Muscle of leg (tissue), 11 donors: ENCODE results near the gene ZNF146. TPM values are rescaled to one million over a fixed set of nuclear protein-coding genes. Genes with fewer than 3 reads are reported as not detected.
"Not testable (repeated sequence)": the region's sequence is repeated elsewhere in the genome, so short reads cannot be mapped to it uniquely, and the experiment has no call there.

Experiments
- DNase-seq: peaks from one replicate; pipeline ENCODE4 v3.0.0; 2013
- H3K27ac ChIP-seq: one replicate; pipeline ENCODE4 v1.5.1; 2013; ENCODE audit warnings: mild to moderate bottlenecking, low read length, control low read depth
- H3K27me3 ChIP-seq: one replicate; pipeline ENCODE4 v1.6.1; 2013; ENCODE audit warnings: low read length; ENCODE audit not compliant: control insufficient read depth, insufficient read depth
- H3K36me3 ChIP-seq: one replicate; pipeline ENCODE4 v1.6.1; 2013; ENCODE audit warnings: low read length; ENCODE audit not compliant: control insufficient read depth, insufficient read depth
- H3K4me1 ChIP-seq: one replicate; pipeline ENCODE4 v1.6.1; 2013; ENCODE audit warnings: low read length; ENCODE audit not compliant: control insufficient read depth, insufficient read depth
- H3K4me3 ChIP-seq: one replicate; pipeline ENCODE4 v1.5.1; 2013; ENCODE audit warnings: low read length, control low read depth
- H3K9me3 ChIP-seq: replicated peaks from 2 replicates; pipeline ENCODE4 v1.6.1; 2013; ENCODE audit warnings: low read depth, low read length; ENCODE audit not compliant: control insufficient read depth
- WGBS: methylation state at CpG from one replicate; pipeline ENCODE4 v1.1.5; 2013; ENCODE audit warnings: missing lambda C conversion rate; ENCODE audit not compliant: insufficient coverage; 5-methylcytosine and 5-hydroxymethylcytosine counted together
- polyA plus RNA-seq, 8 donors: library from polyadenylated mRNA; unstranded; fragments of 120-200 nt; gene quantifications; one replicate each; pipeline versions ENCODE4 v1.2.1 to v1.2.3, GENCODE V29; 2013; ENCODE audit warnings: inconsistent platforms in 1 of 8, low replicate concordance in 1 of 8; ENCODE audit not compliant: insufficient read length in 8 of 8, insufficient read depth in 1 of 8
- total RNA-seq: library from RNA; stranded (reverse); fragments of 120-200 nt; gene quantifications from one replicate; pipeline ENCODE4 v1.2.4, GENCODE V29; 2013

The ZNF146 gene
- total and polyA plus RNA-seq, 9 donors: 49.7 to 82.3 (median 63.6) TPM

DNA sequence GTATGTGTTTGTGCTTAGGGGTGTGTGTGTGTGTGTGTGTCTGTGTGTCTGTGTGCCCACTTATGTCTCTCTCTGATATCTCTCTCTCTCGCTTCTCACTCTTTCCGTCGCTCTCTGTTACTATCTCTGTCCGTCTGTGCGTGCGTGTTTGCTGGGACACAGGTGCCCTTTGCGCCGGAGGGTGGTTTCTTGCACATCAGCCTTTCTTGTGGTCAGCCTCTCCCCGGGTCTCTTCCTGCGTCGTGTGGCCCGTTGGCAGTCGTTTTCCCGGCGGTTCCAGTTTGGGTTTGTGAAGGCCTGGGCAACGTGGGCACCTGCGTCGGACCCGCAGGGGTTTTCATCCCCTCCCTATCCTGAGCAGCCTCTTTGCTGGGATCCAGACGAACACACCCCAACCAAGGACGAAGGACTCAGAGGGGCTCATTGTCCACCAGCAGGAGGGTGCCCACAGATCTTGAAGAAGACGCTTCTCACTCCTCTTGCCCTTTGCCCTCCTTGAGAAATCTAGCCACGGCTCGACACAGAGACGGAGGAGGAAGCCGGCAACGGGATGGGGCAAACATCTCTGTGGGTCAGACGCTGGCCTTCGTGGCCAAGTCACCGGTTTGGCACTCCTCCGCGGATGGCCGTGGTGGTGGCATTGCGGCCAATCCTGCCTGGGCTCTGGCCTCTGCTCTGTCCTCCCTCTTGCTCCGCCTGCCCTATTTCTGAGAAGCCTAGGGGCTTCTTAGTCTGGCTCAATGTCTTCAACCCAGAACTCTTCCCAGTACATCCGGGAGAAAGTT is 52.3 kb downstream of the ZNF146 start:
- Histone ChIP-seq H3K4me3 (no peak overlapping the region), H3K36me3 (no peaks in the 10 kb centered on the region), H3K27me3 (no peaks in the 10 kb centered on the region), H3K4me1 (no peaks in the 10 kb centered on the region), H3K9me3 (peaks cover 2% of the 10 kb centered on the region), H3K27ac (no peak overlapping the region)
- WGBS: 93% methylated on average over 32 of the region's 36 CpGs
- DNase-seq: no peak

DNA sequence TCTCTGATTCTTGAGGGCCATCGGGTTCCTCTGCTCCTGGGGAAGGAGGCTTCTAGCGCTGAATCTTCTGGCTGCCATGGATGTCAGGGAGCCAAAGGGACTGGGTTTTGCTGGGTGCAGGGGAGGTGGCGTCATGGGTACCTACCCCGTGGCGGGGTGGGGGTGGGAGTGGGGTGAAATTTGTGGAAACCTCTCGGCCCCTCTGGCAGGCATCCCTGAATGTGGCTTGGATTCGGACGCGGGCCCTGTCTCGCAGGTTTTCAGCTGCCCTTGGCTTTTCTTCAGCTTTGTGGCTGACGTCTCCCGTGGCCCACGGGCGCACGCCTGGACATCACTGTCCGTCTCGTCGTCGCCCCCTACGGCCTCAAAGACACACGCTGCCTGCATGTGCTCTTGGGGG is 53.2 kb downstream of the ZNF146 start:
- not testable (repeated sequence) for DNase-seq, H3K27me3 ChIP-seq, H3K4me3 ChIP-seq, H3K36me3 ChIP-seq, H3K4me1 ChIP-seq, H3K9me3 ChIP-seq, H3K27ac ChIP-seq
- WGBS: 90% methylated on average over 15 of the region's 21 CpGs

DNA sequence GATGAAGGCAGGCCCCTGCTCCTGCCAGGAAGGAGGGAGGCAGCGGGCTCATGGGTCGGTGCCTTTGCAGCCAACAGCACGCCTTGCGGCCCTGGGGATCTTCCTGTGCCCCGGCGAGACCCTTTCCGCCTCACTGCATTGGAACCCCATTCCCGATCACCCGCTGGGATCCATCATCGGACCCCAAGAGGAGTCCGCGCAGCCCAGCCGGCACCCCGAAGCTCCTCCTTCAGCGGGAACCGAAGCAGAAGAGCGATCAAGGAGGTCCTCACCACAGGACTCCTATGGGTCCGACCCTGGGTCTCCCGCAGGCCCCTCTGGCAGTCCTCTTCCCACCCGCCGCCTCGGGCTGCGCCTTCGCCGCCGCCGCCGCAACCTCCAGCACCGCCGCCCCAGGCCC is 53.7 kb downstream of the ZNF146 start:
- 96% methylated on average over 5 of the region's 30 CpGs for WGBS

DNA sequence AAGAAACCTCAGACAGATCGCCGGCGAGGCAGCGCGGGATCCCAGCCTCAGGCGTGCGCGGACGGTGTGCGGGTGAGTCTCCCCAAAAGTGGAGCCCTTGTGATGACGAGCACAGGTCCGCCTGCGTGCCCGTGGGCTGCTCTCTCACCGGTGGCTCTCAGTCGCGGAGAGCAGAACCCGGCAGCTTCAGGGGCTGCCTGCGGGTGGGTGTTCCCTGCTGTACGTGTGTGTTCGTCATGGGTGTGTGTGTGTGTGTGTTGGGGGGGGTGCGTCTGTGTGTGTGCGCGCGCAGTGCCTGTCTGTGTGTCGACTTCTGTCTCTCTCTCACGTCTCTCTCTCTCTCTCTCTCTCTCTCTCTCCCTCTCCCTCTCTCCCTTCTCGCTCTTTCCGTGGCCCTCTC is 54.4 kb downstream of the ZNF146 start:
- not testable (repeated sequence) for H3K27ac ChIP-seq, H3K36me3 ChIP-seq, H3K9me3 ChIP-seq, H3K4me3 ChIP-seq, H3K4me1 ChIP-seq, DNase-seq, H3K27me3 ChIP-seq
- no CpG with 5 or more reads among the region's 29 CpGs for WGBS

More for the DNA sequence above, 53.7 kb downstream of the ZNF146 start:
- H3K4me3 ChIP-seq, DNase-seq, H3K27me3 ChIP-seq, H3K4me1 ChIP-seq, H3K9me3 ChIP-seq, H3K27ac ChIP-seq, H3K36me3 ChIP-seq: not testable (repeated sequence)

Other genes with a start within 250 kb of the ZNF146 start
- gene SDHAF1, start 219.9 kb upstream of the ZNF146 start, total RNA-seq: 18.7 TPM
- 10 to 100 TPM; 10.9 to 14.8 (median 12.9) TPM for gene SDHAF1, start 219.9 kb upstream of the ZNF146 start, polyA plus RNA-seq
- 0.18 TPM for gene SYNE4, start 206.3 kb upstream of the ZNF146 start, total RNA-seq
- gene SYNE4, start 206.3 kb upstream of the ZNF146 start, polyA plus RNA-seq: 1 to 10 TPM in 1 of 8 donors, under 1 TPM in 7; 0.11 to 1.2 (median 0.41) TPM
- 8.3 TPM for gene ALKBH6, start 200.9 kb upstream of the ZNF146 start, total RNA-seq
- gene ALKBH6, start 200.9 kb upstream of the ZNF146 start, polyA plus RNA-seq: 10 to 100 TPM in 4 of 8 donors, 1 to 10 TPM in 4; 7.8 to 12.1 (median 9.9) TPM
- 2.9 TPM for gene CLIP3, start 182.2 kb upstream of the ZNF146 start, total RNA-seq
- gene CLIP3, start 182.2 kb upstream of the ZNF146 start, polyA plus RNA-seq: 10 to 100 TPM; 12.2 to 27.6 (median 18.9) TPM
- 4.9 TPM for gene THAP8, start 160.8 kb upstream of the ZNF146 start, total RNA-seq
- gene THAP8, start 160.8 kb upstream of the ZNF146 start, polyA plus RNA-seq: 10 to 100 TPM in 1 of 8 donors, 1 to 10 TPM in 7; 7.9 to 11.3 (median 9.0) TPM
- 2.1 TPM for gene WDR62, start 160.2 kb upstream of the ZNF146 start, total RNA-seq
- 1 to 10 TPM; 3.2 to 4.6 (median 3.6) TPM for gene WDR62, start 160.2 kb upstream of the ZNF146 start, polyA plus RNA-seq
- gene OVOL3, start 104.0 kb upstream of the ZNF146 start, total RNA-seq: not detected
- under 1 TPM in 1 of 8 donors, not detected in 7; 0.18 TPM for gene OVOL3, start 104.0 kb upstream of the ZNF146 start, polyA plus RNA-seq
- gene POLR2I, start 100.2 kb upstream of the ZNF146 start, total RNA-seq: 70.2 TPM
- gene POLR2I, start 100.2 kb upstream of the ZNF146 start, polyA plus RNA-seq: 10 to 100 TPM; 37.1 to 51.5 (median 45.2) TPM
- gene TBCB, start 99.6 kb upstream of the ZNF146 start, total RNA-seq: 129 TPM
- 10 to 100 TPM; 86.5 to 97.3 (median 90.7) TPM for gene TBCB, start 99.6 kb upstream of the ZNF146 start, polyA plus RNA-seq
- gene CAPNS1, start 75.0 kb upstream of the ZNF146 start, total RNA-seq: 342 TPM
- 100 to 1,000 TPM; 492 to 602 (median 554) TPM for gene CAPNS1, start 75.0 kb upstream of the ZNF146 start, polyA plus RNA-seq
- gene COX7A1, start 62.7 kb upstream of the ZNF146 start, total RNA-seq: 185 TPM
- gene COX7A1, start 62.7 kb upstream of the ZNF146 start, polyA plus RNA-seq: 100 to 1,000 TPM; 215 to 391 (median 264) TPM
- gene ZNF565, start 441 bp upstream of the ZNF146 start, total RNA-seq: 8.8 TPM
- 1 to 10 TPM; 4.1 to 7.4 (median 5.7) TPM for gene ZNF565, start 441 bp upstream of the ZNF146 start, polyA plus RNA-seq
- 9.6 TPM for gene ZFP14, start 164.1 kb downstream of the ZNF146 start, total RNA-seq
- gene ZFP14, start 164.1 kb downstream of the ZNF146 start, polyA plus RNA-seq: 1 to 10 TPM; 4.5 to 6.3 (median 5.4) TPM
- gene ZFP82, start 203.5 kb downstream of the ZNF146 start, total RNA-seq: 11.6 TPM
- gene ZFP82, start 203.5 kb downstream of the ZNF146 start, polyA plus RNA-seq: 10 to 100 TPM in 1 of 8 donors, 1 to 10 TPM in 7; 7.0 to 11.3 (median 8.7) TPM